HepG2 (cell line): ENCODE results near the gene EXPH5. TPM values are rescaled to one million over a fixed set of nuclear protein-coding genes. Genes with fewer than 3 reads are reported as not detected.

Experiments used
- AKAP8 ChIP-seq: sonication (generic); formaldehyde crosslinking; IDR thresholded peaks from 2 replicates; pipeline ENCODE4 v1.5.1; 2020; ENCODE audit warnings: mild to moderate bottlenecking, missing genetic modification reagents
- CREB1 ChIP-seq, 2 experiments: fragments of 450-650 bp in 1 of 2; IDR thresholded peaks; 2 replicates each; pipeline ENCODE4 v1.6.1; 2016 to 2017; ENCODE audit warnings: control low read depth in 1 of 2, mild to moderate bottlenecking in 1 of 2, missing compliant biosample characterization in 1 of 2, missing genetic modification characterization in 1 of 2
- GPBP1L1 ChIP-seq: sonication (generic); formaldehyde crosslinking; IDR thresholded peaks from 2 replicates; pipeline ENCODE4 v1.5.0; 2020; ENCODE audit warnings: mild to moderate bottlenecking, missing genetic modification reagents
- KAT8 ChIP-seq: IDR thresholded peaks from 2 replicates; pipeline ENCODE4 v1.6.1; 2016; ENCODE audit warnings: missing genetic modification reagents, missing compliant biosample characterization
- KLF12 ChIP-seq: sonication (generic); formaldehyde crosslinking; IDR thresholded peaks from 2 replicates; pipeline ENCODE4 v1.4.0; 2020; ENCODE audit warnings: missing genetic modification reagents, borderline replicate concordance
- SNAPC4 ChIP-seq: sonication (generic); formaldehyde crosslinking; IDR thresholded peaks from 2 replicates; pipeline ENCODE4 v1.4.0; 2020; ENCODE audit warnings: mild to moderate bottlenecking, missing genetic modification reagents
- U2AF1 ChIP-seq: fragments of 200-400 bp; formaldehyde crosslinking; optimal IDR thresholded peaks from 2 replicates; pipeline ENCODE3; 2017; ENCODE audit warnings: mild to moderate bottlenecking, low read depth, low read length
- ZMAT5 ChIP-seq: sonication (generic); formaldehyde crosslinking; IDR thresholded peaks from 2 replicates; pipeline ENCODE4 v1.5.0; 2020; ENCODE audit warnings: mild to moderate bottlenecking, low read depth, missing genetic modification reagents, borderline replicate concordance
- ZNF138 ChIP-seq: sonication (generic); formaldehyde crosslinking; IDR thresholded peaks from 2 replicates; pipeline ENCODE4 v1.5.0; 2020; ENCODE audit warnings: mild to moderate bottlenecking, low read depth, missing genetic modification reagents
- ZNF329 ChIP-seq: sonication (generic); formaldehyde crosslinking; IDR thresholded peaks from 2 replicates; pipeline ENCODE4 v1.9.0; 2021; ENCODE audit warnings: low read depth, mild to moderate bottlenecking, missing genetic modification reagents
- ZNF34 ChIP-seq: sonication (generic); formaldehyde crosslinking; IDR thresholded peaks from 2 replicates; pipeline ENCODE4 v1.4.0; 2020; ENCODE audit warnings: mild to moderate bottlenecking, missing genetic modification reagents, borderline replicate concordance
- ZNF781 ChIP-seq: sonication (generic); formaldehyde crosslinking; IDR thresholded peaks from 2 replicates; pipeline ENCODE4 v1.5.1; 2020; ENCODE audit warnings: borderline replicate concordance, mild to moderate bottlenecking, missing genetic modification reagents; ENCODE audit errors: not compliant biosample characterization
- ZSCAN20 ChIP-seq: sonication (generic); formaldehyde crosslinking; IDR thresholded peaks from 2 replicates; pipeline ENCODE4 v1.4.0; 2020; ENCODE audit warnings: missing genetic modification reagents, mild to moderate bottlenecking, borderline replicate concordance
- polyA plus RNA-seq, 8 experiments: library from polyadenylated mRNA; depleted of rRNA in 3 of 8; stranded (reverse) in 7 of 8; unstranded in 1 of 8; fragments of >200 nt; fragmentation: Illumina TruSeq in 4 of 8; extraction: Trizol in 4 of 8; gene quantifications; 2 replicates each; pipeline versions ENCODE4 v1.2.1 to v1.2.3, GENCODE V29; 2011 to 2016; ENCODE audit warnings: low read depth in 4 of 8, missing spikeins in 1 of 8, mixed read lengths in 1 of 8; ENCODE audit not compliant: insufficient read depth in 1 of 8
- total RNA-seq, 5 experiments: library from RNA; depleted of rRNA; stranded (reverse); fragments of >200 nt; fragmentation: Illumina TruSeq; extraction: Trizol; gene quantifications; 2 replicates each; pipeline ENCODE4 v1.2.3, GENCODE V29; 2016; ENCODE audit warnings: low read depth in 1 of 5
- TF ChIP-seq, protein P1 (sequence below): sonication (generic); formaldehyde crosslinking; IDR thresholded peaks from 2 replicates; pipeline ENCODE4 v1.8.0; 2023; ENCODE audit warnings: mild to moderate bottlenecking, missing genetic modification reagents
- TF ChIP-seq, protein P2 (sequence below): sonication (generic); formaldehyde crosslinking; IDR thresholded peaks from 2 replicates; pipeline ENCODE4 v1.8.1; 2023; ENCODE audit warnings: mild to moderate bottlenecking, inconsistent platforms, moderate library complexity, missing genetic modification reagents, borderline replicate concordance
- TF ChIP-seq, protein P3 (sequence below): sonication (generic); formaldehyde crosslinking; IDR thresholded peaks from 2 replicates; pipeline ENCODE4 v1.5.0; 2020; ENCODE audit warnings: missing genetic modification reagents

EXPH5 gene
- total and polyA plus RNA-seq, 2 of the 13 experiments (the other 11 are each of a cell fraction or from before 2014, with no cell fraction given) = under 0.01 to 0.02 TPM

DNA sequence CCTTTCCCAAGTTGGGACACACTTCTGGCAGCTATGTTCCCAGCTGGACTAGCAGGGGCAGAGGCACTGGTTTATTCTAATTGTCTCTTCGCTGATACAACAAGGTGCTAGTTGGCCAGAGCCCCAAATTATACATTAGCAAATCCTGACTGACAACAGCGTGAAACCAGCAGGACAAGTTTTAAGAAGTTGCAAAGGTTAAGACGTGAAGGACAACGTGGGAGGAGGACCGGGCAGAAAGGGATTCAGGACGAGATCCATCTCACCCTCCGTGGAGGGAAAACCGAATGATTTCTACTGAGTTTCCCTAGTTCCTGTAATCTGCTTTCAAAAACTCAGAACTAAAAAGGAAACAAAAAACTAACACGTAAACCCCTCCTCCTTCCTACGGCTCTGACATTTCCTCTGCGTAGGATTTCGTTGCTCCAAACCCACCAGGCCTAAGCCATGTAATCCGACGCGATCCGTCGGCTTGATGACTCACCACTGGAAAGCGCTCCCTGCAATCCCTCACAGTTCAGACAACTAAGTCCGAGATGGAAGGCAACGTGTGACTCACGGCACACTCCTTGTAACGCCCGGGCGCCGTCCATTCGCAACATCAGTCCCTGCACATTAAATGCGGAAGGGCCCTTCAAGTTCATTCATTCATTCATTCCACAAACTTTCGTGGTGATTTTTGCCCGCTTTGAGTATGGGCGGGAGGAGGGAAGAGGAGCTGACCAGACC, 96.1 kb downstream of the EXPH5 start (continued):
- no peak for TF ChIP-seq ZNF329 (CRISPR knock-in tag)
- no peak for TF ChIP-seq U2AF1
- TF ChIP-seq ZNF34 (CRISPR knock-in tag) = no peak; the same call in 1 of the 2 replicates
- TF ChIP-seq, protein P1, sequence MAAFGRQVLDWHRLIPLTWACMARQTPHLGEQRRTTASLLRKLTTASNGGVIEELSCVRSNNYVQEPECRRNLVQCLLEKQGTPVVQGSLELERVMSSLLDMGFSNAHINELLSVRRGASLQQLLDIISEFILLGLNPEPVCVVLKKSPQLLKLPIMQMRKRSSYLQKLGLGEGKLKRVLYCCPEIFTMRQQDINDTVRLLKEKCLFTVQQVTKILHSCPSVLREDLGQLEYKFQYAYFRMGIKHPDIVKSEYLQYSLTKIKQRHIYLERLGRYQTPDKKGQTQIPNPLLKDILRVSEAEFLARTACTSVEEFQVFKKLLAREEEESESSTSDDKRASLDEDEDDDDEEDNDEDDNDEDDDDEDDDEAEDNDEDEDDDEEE (CRISPR knock-in tag) = no peak
- TF ChIP-seq KAT8 (CRISPR knock-in tag) = peak; percentile 36
- no peak for TF ChIP-seq ZNF781 (CRISPR knock-in tag)
- TF ChIP-seq KLF12 (CRISPR knock-in tag) = no peak
- no peak for TF ChIP-seq AKAP8 (CRISPR knock-in tag)
- TF ChIP-seq, protein P2, sequence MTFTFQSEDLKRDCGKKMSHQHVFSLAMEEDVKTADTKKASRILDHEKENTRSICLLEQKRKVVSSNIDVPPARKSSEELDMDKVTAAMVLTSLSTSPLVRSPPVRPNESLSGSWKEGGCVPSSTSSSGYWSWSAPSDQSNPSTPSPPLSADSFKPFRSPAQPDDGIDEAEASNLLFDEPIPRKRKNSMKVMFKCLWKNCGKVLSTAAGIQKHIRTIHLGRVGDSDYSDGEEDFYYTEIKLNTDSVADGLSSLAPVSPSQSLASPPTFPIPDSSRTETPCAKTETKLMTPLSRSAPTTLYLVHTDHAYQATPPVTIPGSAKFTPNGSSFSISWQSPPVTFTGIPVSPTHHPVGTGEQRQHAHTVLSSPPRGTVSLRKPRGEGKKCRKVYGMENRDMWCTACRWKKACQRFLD (CRISPR knock-in tag) = no peak
- TF ChIP-seq, protein P3, sequence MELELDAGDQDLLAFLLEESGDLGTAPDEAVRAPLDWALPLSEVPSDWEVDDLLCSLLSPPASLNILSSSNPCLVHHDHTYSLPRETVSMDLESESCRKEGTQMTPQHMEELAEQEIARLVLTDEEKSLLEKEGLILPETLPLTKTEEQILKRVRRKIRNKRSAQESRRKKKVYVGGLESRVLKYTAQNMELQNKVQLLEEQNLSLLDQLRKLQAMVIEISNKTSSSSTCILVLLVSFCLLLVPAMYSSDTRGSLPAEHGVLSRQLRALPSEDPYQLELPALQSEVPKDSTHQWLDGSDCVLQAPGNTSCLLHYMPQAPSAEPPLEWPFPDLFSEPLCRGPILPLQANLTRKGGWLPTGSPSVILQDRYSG (CRISPR knock-in tag) = no peak
- TF ChIP-seq SNAPC4 (CRISPR knock-in tag) = no peak
- peak; percentile 89 for TF ChIP-seq CREB1 (IDR thresholded peaks at IDR 0.05)
- TF ChIP-seq CREB1 (CRISPR knock-in tag; IDR thresholded peaks at IDR 0.05) = no peak
- TF ChIP-seq ZNF138 = no peak
- no peak for TF ChIP-seq ZMAT5 (CRISPR knock-in tag)
- TF ChIP-seq ZSCAN20 (CRISPR knock-in tag) = no peak
- no peak for TF ChIP-seq GPBP1L1
